Memory B cell (primary cell): ENCODE data around the gene LDLRAD2.
A peak's percentile ranks its signal among the peaks of the same experiment; 100 is the strongest.
"Not testable (repeated sequence)": the region's sequence is repeated elsewhere in the genome, so short reads cannot be mapped to it uniquely, and the experiment has no call there.

Source experiments
- ATAC-seq: fragments of 150-1000 bp; cut with Tn5 transposase; 2 replicates; pipeline ENCODE4 v1.10.0; 2021; ENCODE audit warnings: low read depth, mild to moderate bottlenecking, moderate library complexity
- DNase-seq, 2 donors: peaks; one replicate each; pipeline ENCODE4 v3.0.0; 2022; ENCODE audit warnings: low spot score in 2 of 2
- H3K27ac Mint-ChIP-seq: one replicate; pipeline ENCODE4 v1.8.0; 2022; ENCODE audit warnings: mild to moderate bottlenecking, moderate library complexity, mixed read lengths
- H3K27me3 Mint-ChIP-seq: one replicate; pipeline ENCODE4 v1.8.0; 2022; ENCODE audit warnings: mixed read lengths
- H3K36me3 Mint-ChIP-seq: one replicate; pipeline ENCODE4 v1.8.0; 2022; ENCODE audit warnings: mild to moderate bottlenecking, mixed read lengths
- H3K4me1 Mint-ChIP-seq: one replicate; pipeline ENCODE4 v1.8.0; 2022; ENCODE audit warnings: mixed read lengths
- H3K4me3 Mint-ChIP-seq: one replicate; pipeline ENCODE4 v1.8.0; 2022; ENCODE audit warnings: mild to moderate bottlenecking, moderate library complexity, mixed read lengths
- H3K9me3 Mint-ChIP-seq: one replicate; pipeline ENCODE4 v1.8.0; 2022; ENCODE audit warnings: mixed read lengths

LDLRAD2 gene

GRCh38 chr1:21824926-21825325 is 12.9 kb downstream of the LDLRAD2 start:
- Mint-ChIP-seq H3K4me1 (peaks cover 3% of the 10 kb centered on the region), H3K27me3 (no peaks in the 10 kb centered on the region), H3K4me3 (no peak overlapping the region), H3K27ac (no peak overlapping the region), H3K36me3 (peaks cover 7% of the 10 kb centered on the region), H3K9me3 (no peaks in the 10 kb centered on the region)
- DNase-seq (no peak), ATAC-seq (no peak)

- Mint-ChIP-seq H3K9me3 (no peaks in the 10 kb centered on the region), H3K27ac (no peak overlapping the region), H3K36me3 (peaks cover 7% of the 10 kb centered on the region), H3K4me1 (peaks cover 3% of the 10 kb centered on the region), H3K27me3 (no peaks in the 10 kb centered on the region), H3K4me3 (no peak overlapping the region)
- DNase-seq (no peak), ATAC-seq (no peak)
These were observed 13.3 kb downstream of the LDLRAD2 start for GRCh38 chr1:21825393-21825792.

GRCh38 chr1:21826694-21827093 is 14.6 kb downstream of the LDLRAD2 start:
- H3K27ac Mint-ChIP-seq: not testable (repeated sequence)

GRCh38 chr1:21827141-21827679 is 15.1 kb downstream of the LDLRAD2 start:
- peaks cover 9% of the 10 kb centered on the region for H3K36me3 Mint-ChIP-seq
- H3K27me3 Mint-ChIP-seq: no peaks in the 10 kb centered on the region
- H3K4me3 Mint-ChIP-seq: no peak overlapping the region
- H3K27ac Mint-ChIP-seq: no peak overlapping the region
- H3K4me1 Mint-ChIP-seq: peaks cover 3% of the 10 kb centered on the region
- ATAC-seq: no peak
- no peak for DNase-seq
- H3K9me3 Mint-ChIP-seq: no peaks in the 10 kb centered on the region

More at GRCh38 chr1:21826694-21827093, 14.6 kb downstream of the LDLRAD2 start:
- not testable (repeated sequence) for ATAC-seq, H3K4me1 Mint-ChIP-seq, H3K27me3 Mint-ChIP-seq, H3K36me3 Mint-ChIP-seq, H3K4me3 Mint-ChIP-seq, H3K9me3 Mint-ChIP-seq, DNase-seq

GRCh38 chr1:21828075-21828474 is 16.0 kb downstream of the LDLRAD2 start:
- Mint-ChIP-seq H3K4me1 (peaks cover 3% of the 10 kb centered on the region), H3K27ac (no peak overlapping the region), H3K36me3 (peaks cover 12% of the 10 kb centered on the region), H3K4me3 (no peak overlapping the region), H3K9me3 (no peaks in the 10 kb centered on the region), H3K27me3 (no peaks in the 10 kb centered on the region)
- DNase-seq: no peak
- no peak for ATAC-seq

- Mint-ChIP-seq H3K9me3 (peaks cover under 1% of the 10 kb centered on the region), H3K27ac (no peak overlapping the region), H3K27me3 (no peaks in the 10 kb centered on the region), H3K36me3 (peaks cover 16% of the 10 kb centered on the region), H3K4me3 (no peak overlapping the region), H3K4me1 (peaks cover 3% of the 10 kb centered on the region)
- no peak for ATAC-seq
- DNase-seq: no peak
These were observed 16.6 kb downstream of the LDLRAD2 start for GRCh38 chr1:21828506-21829210.

- H3K4me3 Mint-ChIP-seq: no peak overlapping the region
- H3K36me3 Mint-ChIP-seq: peaks cover 22% of the 10 kb centered on the region
- no peak overlapping the region for H3K27ac Mint-ChIP-seq
- no peaks in the 10 kb centered on the region for H3K4me1 Mint-ChIP-seq
- DNase-seq (no peak), ATAC-seq (no peak)
- H3K27me3 Mint-ChIP-seq: no peaks in the 10 kb centered on the region
- H3K9me3 Mint-ChIP-seq: peaks cover 7% of the 10 kb centered on the region
These were observed 17.2 kb downstream of the LDLRAD2 start for GRCh38 chr1:21829294-21829693.

GRCh38 chr1:21830792-21831453 is 18.9 kb downstream of the LDLRAD2 start:
- H3K4me1 Mint-ChIP-seq: no peaks in the 10 kb centered on the region
- peaks cover 13% of the 10 kb centered on the region for H3K9me3 Mint-ChIP-seq
- peaks cover 34% of the 10 kb centered on the region for H3K36me3 Mint-ChIP-seq
- H3K27ac Mint-ChIP-seq: no peak overlapping the region
- no peak for DNase-seq
- H3K27me3 Mint-ChIP-seq: no peaks in the 10 kb centered on the region
- no peak overlapping the region for H3K4me3 Mint-ChIP-seq
- ATAC-seq: no peak

GRCh38 chr1:21831454-21831970 is 19.4 kb downstream of the LDLRAD2 start:
- no peak overlapping the region for H3K4me3 Mint-ChIP-seq
- no peak for ATAC-seq
- DNase-seq: no peak
- peaks cover 13% of the 10 kb centered on the region for H3K9me3 Mint-ChIP-seq
- peaks cover 34% of the 10 kb centered on the region for H3K36me3 Mint-ChIP-seq
- no peak overlapping the region for H3K27ac Mint-ChIP-seq
- no peaks in the 10 kb centered on the region for H3K27me3 Mint-ChIP-seq
- no peaks in the 10 kb centered on the region for H3K4me1 Mint-ChIP-seq

GRCh38 chr1:21833392-21833976 is 21.4 kb downstream of the LDLRAD2 start:
- H3K36me3 Mint-ChIP-seq: peaks cover 27% of the 10 kb centered on the region
- H3K27ac Mint-ChIP-seq: no peak overlapping the region
- ATAC-seq (no peak), DNase-seq (no peak)
- no peaks in the 10 kb centered on the region for H3K27me3 Mint-ChIP-seq
- H3K9me3 Mint-ChIP-seq: peaks cover 13% of the 10 kb centered on the region
- H3K4me1 Mint-ChIP-seq: no peaks in the 10 kb centered on the region
- H3K4me3 Mint-ChIP-seq: no peak overlapping the region

- peak overlapping the region; percentile 78 for H3K27ac Mint-ChIP-seq
- H3K27me3 Mint-ChIP-seq: no peaks in the 10 kb centered on the region
- H3K4me1 Mint-ChIP-seq: no peaks in the 10 kb centered on the region
- peaks cover 27% of the 10 kb centered on the region for H3K36me3 Mint-ChIP-seq
- DNase-seq (no peak), ATAC-seq (no peak)
- no peak overlapping the region for H3K4me3 Mint-ChIP-seq
- peaks cover 13% of the 10 kb centered on the region for H3K9me3 Mint-ChIP-seq
These were observed 22.0 kb downstream of the LDLRAD2 start for GRCh38 chr1:21834094-21834493.

- Mint-ChIP-seq H3K9me3 (peaks cover 13% of the 10 kb centered on the region), H3K27ac (peak overlapping the region; percentile 78), H3K4me1 (no peaks in the 10 kb centered on the region), H3K4me3 (no peak overlapping the region), H3K27me3 (no peaks in the 10 kb centered on the region), H3K36me3 (peaks cover 27% of the 10 kb centered on the region)
- no peak for ATAC-seq
- DNase-seq: no peak
These were observed 22.6 kb downstream of the LDLRAD2 start for GRCh38 chr1:21834666-21835065.

- ATAC-seq (no peak), DNase-seq (no peak)
- H3K9me3 Mint-ChIP-seq: peaks cover 13% of the 10 kb centered on the region
- H3K36me3 Mint-ChIP-seq: peaks cover 25% of the 10 kb centered on the region
- H3K4me3 Mint-ChIP-seq: no peak overlapping the region
- H3K27ac Mint-ChIP-seq: no peak overlapping the region
- H3K4me1 Mint-ChIP-seq: no peaks in the 10 kb centered on the region
- H3K27me3 Mint-ChIP-seq: no peaks in the 10 kb centered on the region
These were observed 23.9 kb downstream of the LDLRAD2 start for GRCh38 chr1:21836010-21836409.

GRCh38 chr1:21836729-21837128 is 24.7 kb downstream of the LDLRAD2 start:
- Mint-ChIP-seq H3K36me3 (peaks cover 25% of the 10 kb centered on the region), H3K27me3 (no peaks in the 10 kb centered on the region), H3K4me3 (no peak overlapping the region), H3K9me3 (peaks cover 13% of the 10 kb centered on the region), H3K4me1 (no peaks in the 10 kb centered on the region), H3K27ac (no peak overlapping the region)
- DNase-seq (no peak), ATAC-seq (no peak)
